Astrocyte (in vitro differentiated cells and primary cell): ENCODE results near the gene NLRP9.

Source experiments
- CTCF ChIP-seq: IDR thresholded peaks from 2 replicates; pipeline ENCODE4 v1.5.1; 2011; ENCODE audit warnings: low read depth, mild to moderate bottlenecking, inconsistent platforms, low read length, moderate library complexity; ENCODE audit not compliant: insufficient read depth
- EZH2 ChIP-seq: IDR thresholded peaks from 2 replicates; pipeline ENCODE4 v1.6.1; 2012; ENCODE audit warnings: mild to moderate bottlenecking, low read length, inconsistent platforms; ENCODE audit not compliant: insufficient read depth

GRCh38 chr19:55683449-55684261, 54.5 kb downstream of the NLRP9 start:
- TF ChIP-seq CTCF (no peak), EZH2 (no peak)
